Measurements from ENCODE around the gene STRN3. TPM values are rescaled to one million over a fixed set of nuclear protein-coding genes. Genes with fewer than 3 reads are reported as not detected.
"Not testable (repeated sequence)": the region's sequence is repeated elsewhere in the genome, so short reads cannot be mapped to it uniquely, and the experiment has no call there.

The STRN3 gene
- total and polyA plus RNA-seq, 2 experiments from 2014 or later: 25.6 to 44.2 TPM

- WGBS, 2 experiments (ENCODE audit: low coverage in 1 of 2, low lambda C conversion rate in 2 of 2, missing lambda C conversion rate in 2 of 2): 99% methylated on average over 2 of the region's 2 CpGs
- H3F3A ChIP-seq (ENCODE audit: insufficient read depth): peaks cover 14% of the 10 kb centered on the region; the same call in 1 of the 2 replicates
- H3K9me3 ChIP-seq (ENCODE audit: low read depth): no peaks in the 10 kb centered on the region
- H3K36me3 ChIP-seq (ENCODE audit: low read depth): peaks cover 9% of the 10 kb centered on the region; the same call in 1 of the 2 replicates
- H3K27ac ChIP-seq: no peak overlapping the region
- no peak overlapping the region for H3K9ac ChIP-seq
- 0 out of 2 replicates have a peak, but pooled peaks cover 2% of the 10 kb centered on the region for H3K79me2 ChIP-seq (ENCODE audit: insufficient read depth)
- no peaks in the 10 kb centered on the region for H3K9me2 ChIP-seq (ENCODE audit: insufficient read depth)
- 0 out of 2 replicates have a peak, but pooled peaks cover 4% of the 10 kb centered on the region for H3K4me1 ChIP-seq (ENCODE audit: insufficient read depth)
- no peaks in the 10 kb centered on the region for H3K27me3 ChIP-seq (replicated peaks; ENCODE audit: insufficient read depth)
- no peak overlapping the region for H2AFZ ChIP-seq
- in situ Hi-C loops (cut with MboI): no loop called here
- H3K4me3 ChIP-seq: no peak overlapping the region
- no peak overlapping the region for H3K4me2 ChIP-seq (ENCODE audit: unreplicated experiment)
- no peak for DNase-seq
- TF ChIP-seq EZH2 (IDR thresholded peaks at IDR 0.05; ENCODE audit: insufficient read depth, poor library complexity, severe bottlenecking): no peak
- no peak for TF ChIP-seq EZH2phosphoT487 (IDR thresholded peaks at IDR 0.05; ENCODE audit: insufficient read depth, low read depth)
- no peaks in the 10 kb centered on the region for H4K20me1 ChIP-seq (ENCODE audit: insufficient read depth)
Measured at GRCh38 chr14:30903285-30904124, 122.7 kb downstream of the STRN3 start.

GRCh38 chr14:30897121-30897520 lies 129.1 kb downstream of the STRN3 start:
- H3K9me2 ChIP-seq (ENCODE audit: insufficient read depth); H3K4me3 ChIP-seq; H3K9me3 ChIP-seq (ENCODE audit: low read depth); DNase-seq; H3K27me3 ChIP-seq (replicated peaks; ENCODE audit: insufficient read depth); H3F3A ChIP-seq (ENCODE audit: insufficient read depth); H3K4me1 ChIP-seq (ENCODE audit: insufficient read depth); H3K27ac ChIP-seq; in situ Hi-C loops (cut with MboI); H3K9ac ChIP-seq; H3K4me2 ChIP-seq (ENCODE audit: unreplicated experiment); H4K20me1 ChIP-seq (ENCODE audit: insufficient read depth); H2AFZ ChIP-seq: not testable (repeated sequence)
- Histone ChIP-seq H3K36me3 (ENCODE audit: low read depth) (peaks cover 23% of the 10 kb centered on the region), H3K79me2 (ENCODE audit: insufficient read depth) (peaks cover 12% of the 10 kb centered on the region; the same call in 1 of the 2 replicates)
- 71 to 73% methylated on average over 3 of the region's 3 CpGs for WGBS, 2 experiments (ENCODE audit: low coverage in 1 of 2, low lambda C conversion rate in 2 of 2, missing lambda C conversion rate in 2 of 2)

- Histone ChIP-seq H3K4me2 (ENCODE audit: unreplicated experiment) (no peak overlapping the region), H3K9ac (no peak overlapping the region), H3K4me3 (no peak overlapping the region), H3F3A (ENCODE audit: insufficient read depth) (peaks cover 4% of the 10 kb centered on the region; the same call in 1 of the 2 replicates), H3K27me3 (replicated peaks; ENCODE audit: insufficient read depth) (no peaks in the 10 kb centered on the region), H3K9me3 (ENCODE audit: low read depth) (no peaks in the 10 kb centered on the region), H3K27ac (no peak overlapping the region), H3K36me3 (ENCODE audit: low read depth) (peaks cover 26% of the 10 kb centered on the region), H2AFZ (no peak overlapping the region), H3K4me1 (ENCODE audit: insufficient read depth) (no peaks in the 10 kb centered on the region), H3K9me2 (ENCODE audit: insufficient read depth) (no peaks in the 10 kb centered on the region), H4K20me1 (ENCODE audit: insufficient read depth) (no peaks in the 10 kb centered on the region), H3K79me2 (ENCODE audit: insufficient read depth) (peaks cover 12% of the 10 kb centered on the region; the same call in 1 of the 2 replicates)
- in situ Hi-C loops (cut with MboI): no loop called here
- TF ChIP-seq EZH2 (IDR thresholded peaks at IDR 0.05; ENCODE audit: insufficient read depth, poor library complexity, severe bottlenecking) (no peak), EZH2phosphoT487 (IDR thresholded peaks at IDR 0.05; ENCODE audit: insufficient read depth, low read depth) (no peak)
- DNase-seq: no peak
Measured at GRCh38 chr14:30896435-30896834, 129.7 kb downstream of the STRN3 start.

GRCh38 chr14:30894923-30895515 lies 131.2 kb downstream of the STRN3 start:
- H3K27me3 ChIP-seq (replicated peaks; ENCODE audit: insufficient read depth): no peaks in the 10 kb centered on the region
- WGBS, 2 experiments (ENCODE audit: low coverage in 1 of 2, low lambda C conversion rate in 2 of 2, missing lambda C conversion rate in 2 of 2): 80 to 82% methylated on average over 4 of the region's 4 CpGs

More at GRCh38 chr14:30894923-30895515, 131.2 kb downstream of the STRN3 start:
- Histone ChIP-seq H3K36me3 (ENCODE audit: low read depth) (peaks cover 26% of the 10 kb centered on the region), H3K4me3 (no peak overlapping the region), H3F3A (ENCODE audit: insufficient read depth) (peaks cover 4% of the 10 kb centered on the region; the same call in 1 of the 2 replicates), H4K20me1 (ENCODE audit: insufficient read depth) (no peaks in the 10 kb centered on the region), H3K4me2 (ENCODE audit: unreplicated experiment) (no peak overlapping the region), H3K9ac (no peak overlapping the region), H2AFZ (no peak overlapping the region), H3K9me3 (ENCODE audit: low read depth) (no peaks in the 10 kb centered on the region), H3K9me2 (ENCODE audit: insufficient read depth) (no peaks in the 10 kb centered on the region), H3K79me2 (ENCODE audit: insufficient read depth) (peaks cover 12% of the 10 kb centered on the region; the same call in 1 of the 2 replicates), H3K4me1 (ENCODE audit: insufficient read depth) (no peaks in the 10 kb centered on the region), H3K27ac (no peak overlapping the region)
- no peak for DNase-seq
- TF ChIP-seq EZH2 (IDR thresholded peaks at IDR 0.05; ENCODE audit: insufficient read depth, poor library complexity, severe bottlenecking): no peak
- no peak for TF ChIP-seq EZH2phosphoT487 (IDR thresholded peaks at IDR 0.05; ENCODE audit: insufficient read depth, low read depth)
- in situ Hi-C loops (cut with MboI): no loop called here

All from GM23248 (cell line).